ENCODE measurements around the gene LTBR. TPM values are rescaled to one million over a fixed set of nuclear protein-coding genes. Genes with fewer than 3 reads are reported as not detected.

Gene LTBR
- polyA plus RNA-seq, 1 donor from 2014 or later, result not detected

GRCh38 chr12:6373022-6373787, 10.8 kb upstream of the LTBR start:
- H3K27me3 ChIP-seq (ENCODE audit: insufficient read depth, low read depth, low read length), result no peaks in the 10 kb centered on the region
- no peak overlapping the region for H3K9ac ChIP-seq (ENCODE audit: low read length)
- no peaks in the 10 kb centered on the region for H3F3A ChIP-seq (ENCODE audit: insufficient read depth, low read length, poor library complexity, severe bottlenecking)
- no peaks in the 10 kb centered on the region for H3K36me3 ChIP-seq (ENCODE audit: insufficient read depth, low read length)
- TF ChIP-seq CTCF (IDR thresholded peaks at IDR 0.05; ENCODE audit: poor library complexity, severe bottlenecking) (no peak), TAF1 (IDR thresholded peaks at IDR 0.05; ENCODE audit: low read depth) (no peak), MXI1 (conservative IDR thresholded peaks at IDR 0.05; ENCODE audit: poor library complexity, severe bottlenecking) (no peak), REST (IDR thresholded peaks at IDR 0.05; ENCODE audit: borderline replicate concordance) (no peak), RAD21 (conservative IDR thresholded peaks at IDR 0.05) (no peak), EP300 (conservative IDR thresholded peaks at IDR 0.05; ENCODE audit: poor library complexity, severe bottlenecking) (no peak), POLR2AphosphoS5 (IDR thresholded peaks at IDR 0.05) (no peak), SMC3 (conservative IDR thresholded peaks at IDR 0.05; ENCODE audit: poor library complexity) (no peak), EZH2 (IDR thresholded peaks at IDR 0.05; ENCODE audit: borderline replicate concordance, insufficient read depth, low read length, poor library complexity, severe bottlenecking) (no peak)
- no peak overlapping the region for H3K4me3 ChIP-seq (ENCODE audit: low read length)
- H3K9me3 ChIP-seq (ENCODE audit: low read length), result no peaks in the 10 kb centered on the region
- H3K4me2 ChIP-seq (ENCODE audit: low read length), result no peak overlapping the region
- no peak overlapping the region for H2AFZ ChIP-seq (ENCODE audit: low read depth, low read length)
- H3K27ac ChIP-seq (ENCODE audit: low read length), result no peak overlapping the region
- no peaks in the 10 kb centered on the region for H3K79me2 ChIP-seq (replicated peaks; ENCODE audit: insufficient read depth, low read length)
- H3K9me2 ChIP-seq (ENCODE audit: insufficient read depth, low read length), result no peaks in the 10 kb centered on the region
- no peaks in the 10 kb centered on the region for H4K20me1 ChIP-seq (ENCODE audit: insufficient read depth)

GRCh38 chr12:6374028-6374785, 9.8 kb upstream of the LTBR start:
- H3K9me2 ChIP-seq (ENCODE audit: insufficient read depth, low read length), result no peaks in the 10 kb centered on the region
- no peaks in the 10 kb centered on the region for H3K36me3 ChIP-seq (ENCODE audit: insufficient read depth, low read length)
- no peaks in the 10 kb centered on the region for H3K79me2 ChIP-seq (replicated peaks; ENCODE audit: insufficient read depth, low read length)
- H3K9ac ChIP-seq (ENCODE audit: low read length), result no peak overlapping the region
- no peaks in the 10 kb centered on the region for H4K20me1 ChIP-seq (ENCODE audit: insufficient read depth)
- no peak overlapping the region for H3K4me3 ChIP-seq (ENCODE audit: low read length)
- no peak overlapping the region for H3K27ac ChIP-seq (ENCODE audit: low read length)
- H3F3A ChIP-seq (ENCODE audit: insufficient read depth, low read length, poor library complexity, severe bottlenecking), result no peaks in the 10 kb centered on the region
- no peak overlapping the region for H3K4me2 ChIP-seq (ENCODE audit: low read length)
- H3K9me3 ChIP-seq (ENCODE audit: low read length), result no peaks in the 10 kb centered on the region
- H3K27me3 ChIP-seq (ENCODE audit: insufficient read depth, low read depth, low read length), result no peaks in the 10 kb centered on the region
- no peak overlapping the region for H2AFZ ChIP-seq (ENCODE audit: low read depth, low read length)
- TF ChIP-seq EP300 (conservative IDR thresholded peaks at IDR 0.05; ENCODE audit: poor library complexity, severe bottlenecking) (no peak), SMC3 (conservative IDR thresholded peaks at IDR 0.05; ENCODE audit: poor library complexity) (no peak), EZH2 (IDR thresholded peaks at IDR 0.05; ENCODE audit: borderline replicate concordance, insufficient read depth, low read length, poor library complexity, severe bottlenecking) (no peak), TAF1 (IDR thresholded peaks at IDR 0.05; ENCODE audit: low read depth) (no peak), RAD21 (conservative IDR thresholded peaks at IDR 0.05) (no peak), CTCF (IDR thresholded peaks at IDR 0.05; ENCODE audit: poor library complexity, severe bottlenecking) (no peak), MXI1 (conservative IDR thresholded peaks at IDR 0.05; ENCODE audit: poor library complexity, severe bottlenecking) (no peak), REST (IDR thresholded peaks at IDR 0.05; ENCODE audit: borderline replicate concordance) (no peak), POLR2AphosphoS5 (IDR thresholded peaks at IDR 0.05) (no peak)
